Effector memory CD8-positive, alpha-beta T cell (primary cell): ENCODE measurements around the gene SSBP3.
A peak's percentile ranks its signal among the peaks of the same experiment; 100 is the strongest.

Experiments
- ATAC-seq: fragments of 150-1000 bp; cut with Tn5 transposase; replicated peaks from 2 replicates; pipeline ENCODE4 v1.10.0; 2021; ENCODE audit warnings: mild to moderate bottlenecking, moderate library complexity
- DNase-seq, 3 experiments: peaks; one replicate each; pipeline ENCODE4 v3.0.0; 2021
- H3K27ac Mint-ChIP-seq, 2 donors: one replicate each; pipeline ENCODE4 v1.8.0; 2022; ENCODE audit warnings: mild to moderate bottlenecking in 2 of 2, mixed read lengths in 2 of 2, moderate library complexity in 2 of 2
- H3K27me3 Mint-ChIP-seq, 2 donors: one replicate each; pipeline ENCODE4 v1.8.0; 2022; ENCODE audit warnings: mixed read lengths in 2 of 2
- H3K36me3 Mint-ChIP-seq: one replicate; pipeline ENCODE4 v1.8.0; 2022; ENCODE audit warnings: mild to moderate bottlenecking, moderate library complexity, mixed read lengths; ENCODE audit not compliant: insufficient read depth
- H3K4me1 Mint-ChIP-seq, 2 donors: one replicate each; pipeline ENCODE4 v1.8.0; 2022; ENCODE audit warnings: low read depth in 2 of 2, mixed read lengths in 2 of 2
- H3K4me3 Mint-ChIP-seq, 2 donors: one replicate each; pipeline ENCODE4 v1.8.0; 2022; ENCODE audit warnings: mild to moderate bottlenecking in 2 of 2, mixed read lengths in 2 of 2, moderate library complexity in 2 of 2
- H3K9me3 Mint-ChIP-seq, 2 donors: one replicate each; pipeline ENCODE4 v1.8.0; 2022; ENCODE audit warnings: mixed read lengths in 2 of 2

Gene SSBP3

GRCh38 chr1:54318246-54318814, 87.9 kb downstream of the SSBP3 start:
- Mint-ChIP-seq H3K27me3 (no peaks in the 10 kb centered on the region), H3K4me1 (peaks cover 50 to 60% of the 10 kb centered on the region in 2 donors), H3K4me3 (no peak overlapping the region), H3K9me3 (no peaks in the 10 kb centered on the region), H3K27ac (peak overlapping the region in 1 of 2 donors; percentile 76), H3K36me3 (peaks cover 3% of the 10 kb centered on the region)
- ATAC-seq (no peak), DNase-seq (no peak)

- peaks cover 46 to 49% of the 10 kb centered on the region in 2 donors for H3K4me1 Mint-ChIP-seq
Observed at GRCh38 chr1:54317084-54317483, 89.1 kb downstream of the SSBP3 start.

GRCh38 chr1:54315099-54315498, 91.1 kb downstream of the SSBP3 start:
- peaks cover 52% of the 10 kb centered on the region in 2 donors for H3K4me1 Mint-ChIP-seq
- peaks cover 3% of the 10 kb centered on the region for H3K36me3 Mint-ChIP-seq
- no peaks in the 10 kb centered on the region for H3K27me3 Mint-ChIP-seq
- no peak overlapping the region for H3K4me3 Mint-ChIP-seq
- peak overlapping the region; percentile 44 to 56 for H3K27ac Mint-ChIP-seq
- ATAC-seq (no peak), DNase-seq (no peak)
- no peaks in the 10 kb centered on the region for H3K9me3 Mint-ChIP-seq

More at GRCh38 chr1:54317084-54317483, 89.1 kb downstream of the SSBP3 start:
- Mint-ChIP-seq H3K27me3 (no peaks in the 10 kb centered on the region), H3K27ac (peak overlapping the region in 1 of 2 donors; percentile 27), H3K4me3 (no peak overlapping the region), H3K36me3 (peaks cover 3% of the 10 kb centered on the region), H3K9me3 (no peaks in the 10 kb centered on the region)
- no peak for ATAC-seq
- no peak for DNase-seq

GRCh38 chr1:54314696-54315095, 91.5 kb downstream of the SSBP3 start:
- ATAC-seq: no peak

GRCh38 chr1:54312796-54313316, 93.3 kb downstream of the SSBP3 start:
- Mint-ChIP-seq H3K4me3 (no peak overlapping the region), H3K9me3 (no peaks in the 10 kb centered on the region), H3K27me3 (no peaks in the 10 kb centered on the region), H3K36me3 (peaks cover 4% of the 10 kb centered on the region), H3K4me1 (peaks cover 40 to 45% of the 10 kb centered on the region in 2 donors), H3K27ac (peak overlapping the region; percentile 16 to 56)
- ATAC-seq (no peak), DNase-seq (no peak)

More at GRCh38 chr1:54314696-54315095, 91.5 kb downstream of the SSBP3 start:
- H3K27me3 Mint-ChIP-seq: no peaks in the 10 kb centered on the region
- peaks cover 50 to 51% of the 10 kb centered on the region in 2 donors for H3K4me1 Mint-ChIP-seq
- H3K27ac Mint-ChIP-seq: peak overlapping the region; percentile 44 to 56
- no peak overlapping the region for H3K4me3 Mint-ChIP-seq
- no peaks in the 10 kb centered on the region for H3K36me3 Mint-ChIP-seq
- no peak for DNase-seq
- H3K9me3 Mint-ChIP-seq: no peaks in the 10 kb centered on the region

- H3K9me3 Mint-ChIP-seq: no peaks in the 10 kb centered on the region
- peak overlapping the region in 1 of 2 donors; percentile 34 for H3K4me3 Mint-ChIP-seq
- no peak for ATAC-seq
- no peak for DNase-seq
- H3K27ac Mint-ChIP-seq: peak overlapping the region; percentile 82 to 88
- peaks cover 43 to 55% of the 10 kb centered on the region in 2 donors for H3K4me1 Mint-ChIP-seq
- H3K36me3 Mint-ChIP-seq: peaks cover 4% of the 10 kb centered on the region
- H3K27me3 Mint-ChIP-seq: no peaks in the 10 kb centered on the region
Observed at GRCh38 chr1:54311506-54311905, 94.7 kb downstream of the SSBP3 start.

GRCh38 chr1:54310439-54311328, 95.5 kb downstream of the SSBP3 start:
- Mint-ChIP-seq H3K4me3 (peak overlapping the region; percentile 18 to 36), H3K27me3 (no peaks in the 10 kb centered on the region), H3K36me3 (peaks cover 4% of the 10 kb centered on the region), H3K27ac (peak overlapping the region; percentile 82 to 88), H3K4me1 (peaks cover 38 to 57% of the 10 kb centered on the region in 2 donors), H3K9me3 (no peaks in the 10 kb centered on the region)
- peak; percentile 48 for ATAC-seq
- DNase-seq: no peak

GRCh38 chr1:54309631-54310366, 96.4 kb downstream of the SSBP3 start:
- H3K27ac Mint-ChIP-seq: peak overlapping the region; percentile 71 to 82

GRCh38 chr1:54307305-54307704, 98.9 kb downstream of the SSBP3 start:
- ATAC-seq (no peak), DNase-seq (no peak)
- Mint-ChIP-seq H3K36me3 (peaks cover 4% of the 10 kb centered on the region), H3K27me3 (no peaks in the 10 kb centered on the region), H3K9me3 (no peaks in the 10 kb centered on the region), H3K4me3 (no peak overlapping the region), H3K4me1 (peaks cover 53 to 60% of the 10 kb centered on the region in 2 donors), H3K27ac (peak overlapping the region; percentile 30 to 80)

More at GRCh38 chr1:54309631-54310366, 96.4 kb downstream of the SSBP3 start:
- ATAC-seq (no peak), DNase-seq (no peak)
- Mint-ChIP-seq H3K4me1 (peaks cover 37 to 54% of the 10 kb centered on the region in 2 donors), H3K36me3 (peaks cover 4% of the 10 kb centered on the region), H3K4me3 (peak overlapping the region in 1 of 2 donors; percentile 27), H3K9me3 (no peaks in the 10 kb centered on the region), H3K27me3 (no peaks in the 10 kb centered on the region)

- Mint-ChIP-seq H3K27ac (no peak overlapping the region), H3K36me3 (peaks cover 7% of the 10 kb centered on the region), H3K4me3 (peak overlapping the region in 1 of 2 donors; percentile 1), H3K4me1 (peaks cover 57 to 59% of the 10 kb centered on the region in 2 donors), H3K27me3 (no peaks in the 10 kb centered on the region), H3K9me3 (no peaks in the 10 kb centered on the region)
- ATAC-seq (no peak), DNase-seq (no peak)
Observed at GRCh38 chr1:54305906-54306514, 100.2 kb downstream of the SSBP3 start.

GRCh38 chr1:54304518-54304917, 101.7 kb downstream of the SSBP3 start:
- no peak for ATAC-seq
- no peak for DNase-seq
- Mint-ChIP-seq H3K4me3 (no peak overlapping the region), H3K27ac (peak overlapping the region in 1 of 2 donors; percentile 36), H3K4me1 (peaks cover 59 to 61% of the 10 kb centered on the region in 2 donors), H3K9me3 (no peaks in the 10 kb centered on the region), H3K36me3 (peaks cover 8% of the 10 kb centered on the region), H3K27me3 (no peaks in the 10 kb centered on the region)

GRCh38 chr1:54302951-54303843, 103.0 kb downstream of the SSBP3 start:
- Mint-ChIP-seq H3K36me3 (peaks cover 7% of the 10 kb centered on the region), H3K9me3 (no peaks in the 10 kb centered on the region), H3K27me3 (no peaks in the 10 kb centered on the region), H3K4me1 (peaks cover 73 to 75% of the 10 kb centered on the region in 2 donors), H3K27ac (peak overlapping the region; percentile 36 to 76), H3K4me3 (peak overlapping the region; percentile 45 to 57)
- no peak for ATAC-seq
- no peak for DNase-seq
